Measurements from ENCODE around the gene SYT7. TPM values are rescaled to one million over a fixed set of nuclear protein-coding genes. Genes with fewer than 3 reads are reported as not detected.

SYT7 gene
- total RNA-seq, 1 donor from 2014 or later: 4.1 TPM

GRCh38 chr11:61507012-61507768, 73.7 kb downstream of the SYT7 start:
- Mint-ChIP-seq H3K36me3 (ENCODE audit: low read depth) (no peaks in the 10 kb centered on the region), H3K9me3 (no peaks in the 10 kb centered on the region), H3K27ac (ENCODE audit: unreplicated experiment) (no peak overlapping the region), H3K27me3 (ENCODE audit: low read depth) (peaks cover 37% of the 10 kb centered on the region), H3K4me3 (peak overlapping the region; percentile 84), H3K4me1 (peaks cover 56% of the 10 kb centered on the region)
- DNase-seq (ENCODE audit: low read depth, low spot score): no peak
- TF ChIP-seq CTCF (conservative IDR thresholded peaks at IDR 0.05): no peak

- no peaks in the 10 kb centered on the region for H3K9me3 Mint-ChIP-seq
- H3K4me3 Mint-ChIP-seq: peak overlapping the region; percentile 77
- H3K36me3 Mint-ChIP-seq (ENCODE audit: low read depth): no peaks in the 10 kb centered on the region
- no peak for DNase-seq (ENCODE audit: low read depth, low spot score)
- no peak for TF ChIP-seq CTCF (conservative IDR thresholded peaks at IDR 0.05)
- no peak overlapping the region for H3K27ac Mint-ChIP-seq (ENCODE audit: unreplicated experiment)
- peaks cover 32% of the 10 kb centered on the region for H3K27me3 Mint-ChIP-seq (ENCODE audit: low read depth)
- H3K4me1 Mint-ChIP-seq: peaks cover 47% of the 10 kb centered on the region
Observed at GRCh38 chr11:61505640-61506155, 75.2 kb downstream of the SYT7 start.

GRCh38 chr11:61505106-61505505, 75.8 kb downstream of the SYT7 start:
- peaks cover 32% of the 10 kb centered on the region for H3K27me3 Mint-ChIP-seq (ENCODE audit: low read depth)
- H3K4me3 Mint-ChIP-seq: peak overlapping the region; percentile 77
- H3K9me3 Mint-ChIP-seq: no peaks in the 10 kb centered on the region
- H3K4me1 Mint-ChIP-seq: peaks cover 49% of the 10 kb centered on the region
- no peaks in the 10 kb centered on the region for H3K36me3 Mint-ChIP-seq (ENCODE audit: low read depth)
- no peak for DNase-seq (ENCODE audit: low read depth, low spot score)
- peak overlapping the region; percentile 83 for H3K27ac Mint-ChIP-seq (ENCODE audit: unreplicated experiment)
- TF ChIP-seq CTCF (conservative IDR thresholded peaks at IDR 0.05): no peak

- TF ChIP-seq CTCF (conservative IDR thresholded peaks at IDR 0.05): no peak
- peaks cover 56% of the 10 kb centered on the region for H3K4me1 Mint-ChIP-seq
- peaks cover 30% of the 10 kb centered on the region for H3K27me3 Mint-ChIP-seq (ENCODE audit: low read depth)
- no peak overlapping the region for H3K27ac Mint-ChIP-seq (ENCODE audit: unreplicated experiment)
- H3K36me3 Mint-ChIP-seq (ENCODE audit: low read depth): no peaks in the 10 kb centered on the region
- DNase-seq (ENCODE audit: low read depth, low spot score): no peak
- no peak overlapping the region for H3K4me3 Mint-ChIP-seq
- no peaks in the 10 kb centered on the region for H3K9me3 Mint-ChIP-seq
Observed at GRCh38 chr11:61503135-61503770, 77.6 kb downstream of the SYT7 start.

GRCh38 chr11:61502522-61502921, 78.4 kb downstream of the SYT7 start:
- DNase-seq (ENCODE audit: low read depth, low spot score): no peak
- Mint-ChIP-seq H3K27ac (ENCODE audit: unreplicated experiment) (no peak overlapping the region), H3K36me3 (ENCODE audit: low read depth) (no peaks in the 10 kb centered on the region), H3K9me3 (no peaks in the 10 kb centered on the region), H3K4me1 (peaks cover 49% of the 10 kb centered on the region), H3K27me3 (ENCODE audit: low read depth) (peaks cover 23% of the 10 kb centered on the region), H3K4me3 (no peak overlapping the region)
- TF ChIP-seq CTCF (conservative IDR thresholded peaks at IDR 0.05): no peak
